Activated naive CD4-positive, alpha-beta T cell treated with anti-CD3 and anti-CD28 coated beads, Interleukin-2, amount 50 U/mL, for 72 hours (primary cell): ENCODE data around the gene NPEPPS. TPM values are rescaled to one million over a fixed set of nuclear protein-coding genes. Genes with fewer than 3 reads are reported as not detected.

Source experiments
- ATAC-seq, 2 donors: fragments of 150-1000 bp; cut with Tn5 transposase; 2 replicates each; pipeline ENCODE4 v1.10.0; 2021; ENCODE audit warnings: mild to moderate bottlenecking in 2 of 2, moderate library complexity in 2 of 2
- DNase-seq, 2 donors: peaks; one replicate each; pipeline ENCODE4 v3.0.0; 2021 to 2022; ENCODE audit warnings: low spot score in 2 of 2
- H3K27ac Mint-ChIP-seq, 2 donors: one replicate each; pipeline ENCODE4 v1.8.0; 2022; ENCODE audit warnings: mild to moderate bottlenecking in 2 of 2, mixed read lengths in 2 of 2
- H3K36me3 Mint-ChIP-seq, 2 donors: one replicate each; pipeline ENCODE4 v1.8.0; 2022; ENCODE audit warnings: mixed read lengths in 2 of 2
- H3K9me3 Mint-ChIP-seq, 2 donors: one replicate each; pipeline ENCODE4 v1.8.0; 2022; ENCODE audit warnings: mixed read lengths in 2 of 2
- total RNA-seq, 2 donors: library from RNA; stranded (reverse); gene quantifications; one replicate each; pipeline ENCODE4 v1.2.3, GENCODE V29; 2022

NPEPPS gene
- total RNA-seq, 2 donors from 2014 or later, result 134 to 185 TPM

DNA sequence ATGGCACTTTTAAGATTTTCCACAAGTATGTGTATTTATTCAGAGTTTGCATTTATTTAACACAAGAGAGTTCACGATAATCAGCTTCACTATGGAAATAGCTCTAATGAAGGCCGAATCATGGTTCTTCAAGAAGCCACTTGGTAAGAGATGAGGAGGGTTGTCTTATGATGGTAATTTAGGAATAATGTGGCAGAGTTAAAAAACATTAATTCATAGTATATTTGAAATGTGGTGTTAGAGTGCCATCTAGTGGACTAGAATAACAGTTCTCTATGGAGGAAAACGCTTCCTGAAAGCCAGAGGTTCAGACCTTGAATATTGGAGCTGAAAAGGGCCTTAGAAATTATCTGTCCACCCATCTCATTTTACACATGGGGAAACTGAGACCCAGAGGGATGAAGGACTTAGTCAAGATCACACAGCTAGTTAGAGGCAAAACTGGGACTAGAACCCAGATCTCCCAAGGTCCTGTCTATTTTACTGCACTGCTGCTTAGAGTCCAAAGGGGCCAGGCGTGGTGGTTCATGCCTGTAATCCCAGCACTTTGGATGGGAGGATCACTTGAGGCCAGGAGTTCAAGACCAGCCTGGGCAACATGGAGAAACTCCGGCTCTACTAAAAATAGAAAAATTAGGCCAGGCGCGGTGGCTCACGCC lies 85.0 kb downstream of the NPEPPS start:
- peak in 1 of 2 donors; percentile 42 for ATAC-seq
- Mint-ChIP-seq H3K9me3 (no peaks in the 10 kb centered on the region), H3K36me3 (peaks cover 15 to 30% of the 10 kb centered on the region in 2 donors), H3K27ac (peak overlapping the region; percentile 73 to 86)
- DNase-seq, result no peak

DNA sequence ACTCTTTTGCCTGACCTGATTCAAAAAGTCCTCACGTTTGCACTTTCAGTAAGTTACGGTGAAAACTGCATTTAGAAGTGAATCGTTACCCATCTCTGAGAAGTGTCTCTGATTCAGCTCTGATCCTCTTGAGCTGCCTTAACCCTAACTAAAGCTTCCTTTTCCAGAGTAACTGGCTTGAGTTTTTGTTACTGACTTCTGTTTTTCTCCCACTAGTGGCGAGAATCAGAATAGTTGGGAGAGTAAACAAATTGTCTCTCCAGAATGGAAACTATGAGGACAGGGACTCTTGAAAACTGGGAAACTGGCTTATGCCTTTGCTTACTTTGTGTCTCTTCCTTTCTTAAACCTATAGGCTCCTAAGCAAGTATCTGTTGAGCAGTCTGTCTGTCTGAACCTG lies 87.5 kb downstream of the NPEPPS start:
- DNase-seq (no peak), ATAC-seq (no peak)
- Mint-ChIP-seq H3K36me3 (peaks cover 15 to 36% of the 10 kb centered on the region in 2 donors), H3K27ac (peak overlapping the region in 1 of 2 donors; percentile 77), H3K9me3 (no peaks in the 10 kb centered on the region)

DNA sequence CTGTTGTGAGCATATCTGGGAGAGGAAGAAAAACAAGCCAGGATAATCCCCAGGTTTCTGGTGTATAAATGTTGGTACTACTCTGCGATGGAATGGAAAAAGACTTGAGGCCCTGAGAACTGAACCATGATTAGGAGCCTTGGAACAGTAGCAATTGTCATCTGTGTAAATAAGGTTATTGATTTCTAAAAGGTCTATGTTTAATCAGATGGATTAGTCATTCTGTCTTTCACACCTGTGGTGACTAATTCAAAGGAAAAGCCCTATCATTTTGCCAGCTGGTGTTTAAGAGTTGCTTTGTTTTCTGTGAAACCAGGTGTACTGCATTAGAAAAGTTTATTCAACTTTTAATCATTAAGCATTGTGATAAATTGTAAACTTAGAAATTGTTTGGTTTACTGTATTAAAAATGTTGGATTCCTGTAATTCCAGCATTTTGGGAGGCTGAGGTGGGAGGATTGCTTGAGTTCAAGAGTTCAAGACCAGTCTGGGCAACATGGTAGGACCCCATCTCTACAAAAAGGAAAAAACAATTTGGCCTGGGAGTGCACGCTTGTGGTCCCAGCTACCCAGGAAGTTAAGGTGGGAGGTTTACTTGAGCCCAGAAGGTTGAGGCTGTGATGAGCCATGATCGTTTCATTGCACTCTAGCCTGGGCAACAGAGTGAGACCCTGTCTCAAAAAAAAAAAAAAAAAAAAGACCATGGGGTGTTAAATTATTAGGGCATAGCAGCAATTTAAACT lies 89.8 kb downstream of the NPEPPS start:
- Mint-ChIP-seq H3K27ac (peak overlapping the region; percentile 90 to 91), H3K36me3 (peaks cover 15 to 39% of the 10 kb centered on the region in 2 donors), H3K9me3 (no peaks in the 10 kb centered on the region)
- DNase-seq (peak in 1 of 2 donors; percentile 17), ATAC-seq (peak; percentile 91 to 98)

DNA sequence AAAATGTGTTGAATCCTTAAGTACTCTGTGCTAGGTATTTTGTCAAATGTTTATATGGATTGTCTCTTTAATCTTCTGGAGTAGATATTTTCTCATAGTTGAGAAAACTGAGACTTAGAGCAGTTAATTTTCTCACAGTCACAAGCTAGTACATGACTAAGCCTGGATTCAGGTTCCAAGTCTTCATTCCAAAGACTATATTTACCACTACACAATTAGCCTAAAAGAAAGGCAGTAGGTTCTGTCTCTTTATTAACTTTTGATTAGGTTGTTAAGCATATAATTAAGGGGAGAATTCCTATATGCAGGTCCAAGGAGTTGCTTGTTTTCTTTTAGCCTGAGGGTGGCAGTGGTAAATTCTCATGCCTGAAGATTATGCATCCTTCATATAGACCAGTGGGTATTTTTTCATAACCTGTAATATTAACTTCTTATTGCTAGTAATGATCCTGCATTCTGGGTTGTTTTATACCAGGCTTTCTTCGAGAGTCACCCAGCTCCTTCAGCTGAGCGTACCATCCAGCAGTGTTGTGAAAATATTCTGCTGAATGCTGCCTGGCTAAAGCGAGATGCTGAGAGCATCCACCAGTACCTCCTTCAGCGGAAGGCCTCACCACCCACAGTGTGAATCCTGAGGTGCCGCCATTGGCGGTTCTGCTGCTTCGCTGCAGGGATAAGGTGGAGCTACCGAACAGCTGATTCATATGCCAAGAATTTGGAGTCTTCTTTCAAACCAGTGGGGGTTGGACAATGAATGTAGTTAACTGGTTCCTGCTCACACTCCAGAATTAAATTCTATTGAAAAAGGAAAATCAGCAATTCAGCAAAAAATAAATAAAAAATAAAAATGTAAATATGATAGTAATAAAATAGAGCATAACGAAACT lies 90.6 kb downstream of the NPEPPS start:
- DNase-seq (no peak), ATAC-seq (no peak)
- Mint-ChIP-seq H3K36me3 (peaks cover 15 to 34% of the 10 kb centered on the region in 2 donors), H3K27ac (peak overlapping the region; percentile 90 to 91), H3K9me3 (no peaks in the 10 kb centered on the region)

GRCh38 chr17:47622180-47622549 lies 91.3 kb downstream of the NPEPPS start:
- H3K9me3 Mint-ChIP-seq, result no peaks in the 10 kb centered on the region
- no peak overlapping the region for H3K27ac Mint-ChIP-seq
- peaks cover 15 to 34% of the 10 kb centered on the region in 2 donors for H3K36me3 Mint-ChIP-seq
- no peak for ATAC-seq
- no peak for DNase-seq

DNA sequence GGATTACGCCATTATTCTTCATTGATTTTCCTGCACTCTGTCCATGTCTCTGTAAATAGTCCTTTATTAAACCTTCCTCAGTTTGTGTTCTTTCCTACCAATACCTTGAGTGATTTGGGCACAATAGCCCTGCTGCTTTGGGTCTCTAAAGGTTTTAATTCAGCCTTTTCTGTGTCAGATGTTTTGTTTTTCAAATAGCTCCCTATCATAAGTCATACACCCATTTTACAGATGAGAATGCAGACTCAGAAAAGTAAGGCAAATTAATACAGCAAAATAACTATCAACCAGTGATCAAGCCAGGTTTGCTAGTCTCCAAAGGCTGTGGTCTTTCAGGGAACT lies 93.8 kb downstream of the NPEPPS start:
- no peak for ATAC-seq
- DNase-seq, result no peak
- Mint-ChIP-seq H3K9me3 (no peaks in the 10 kb centered on the region), H3K27ac (no peak overlapping the region), H3K36me3 (peaks cover 7 to 20% of the 10 kb centered on the region in 2 donors)

GRCh38 chr17:47628014-47628566 lies 97.2 kb downstream of the NPEPPS start:
- DNase-seq (no peak), ATAC-seq (no peak)
- Mint-ChIP-seq H3K36me3 (peaks cover 0 to 6% of the 10 kb centered on the region in 2 donors), H3K9me3 (no peaks in the 10 kb centered on the region), H3K27ac (no peak overlapping the region)

- Mint-ChIP-seq H3K27ac (no peak overlapping the region), H3K36me3 (peaks cover 0 to 3% of the 10 kb centered on the region in 2 donors)
- no peak for ATAC-seq
Measured at GRCh38 chr17:47629826-47630225, 98.9 kb downstream of the NPEPPS start.

DNA sequence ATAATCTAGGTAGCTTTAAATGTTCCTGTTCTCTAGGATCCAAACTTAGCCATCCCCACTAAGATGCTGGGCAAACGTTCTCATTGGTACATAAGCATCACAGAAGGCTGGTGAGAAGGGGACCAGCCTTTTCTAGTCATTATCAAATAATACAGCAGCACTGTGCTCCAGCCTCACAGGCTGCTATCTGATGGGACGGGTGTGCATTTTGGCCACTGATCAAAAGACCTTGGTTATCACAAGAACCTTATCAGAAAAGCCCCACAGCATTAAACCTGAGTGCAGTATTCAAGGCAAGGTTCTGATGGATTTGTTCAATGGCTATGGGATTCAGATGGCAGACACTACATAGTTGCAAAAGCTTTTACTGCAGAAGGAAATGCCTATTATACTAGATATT lies 99.7 kb downstream of the NPEPPS start:
- Mint-ChIP-seq H3K9me3 (no peaks in the 10 kb centered on the region), H3K27ac (no peak overlapping the region), H3K36me3 (no peaks in the 10 kb centered on the region)
- DNase-seq (no peak), ATAC-seq (no peak)

More at GRCh38 chr17:47629826-47630225, 98.9 kb downstream of the NPEPPS start:
- no peaks in the 10 kb centered on the region for H3K9me3 Mint-ChIP-seq
- DNase-seq, result no peak

DNA sequence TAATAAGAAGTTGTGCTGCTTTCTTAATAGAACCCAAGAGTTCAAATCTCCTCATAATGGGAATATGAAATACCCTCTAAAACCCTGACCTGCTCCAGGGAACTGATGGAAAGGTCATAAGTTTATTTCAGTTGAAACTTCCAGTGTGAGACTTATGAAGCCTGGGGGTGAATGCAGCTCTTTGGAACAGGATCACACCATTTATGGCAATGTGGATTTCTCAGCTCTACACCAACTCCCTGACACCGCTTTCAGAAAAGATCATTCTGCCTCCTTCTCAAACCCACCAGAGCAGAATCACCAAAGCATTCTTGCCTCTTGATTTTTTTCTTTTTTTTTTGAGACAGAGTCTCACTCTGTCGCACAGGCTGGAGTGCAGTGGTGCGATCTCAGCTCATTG lies 102.1 kb downstream of the NPEPPS start:
- H3K36me3 Mint-ChIP-seq, result peaks cover 0 to 4% of the 10 kb centered on the region in 2 donors
- no peaks in the 10 kb centered on the region for H3K9me3 Mint-ChIP-seq
- no peak overlapping the region for H3K27ac Mint-ChIP-seq
- DNase-seq (no peak), ATAC-seq (no peak)

DNA sequence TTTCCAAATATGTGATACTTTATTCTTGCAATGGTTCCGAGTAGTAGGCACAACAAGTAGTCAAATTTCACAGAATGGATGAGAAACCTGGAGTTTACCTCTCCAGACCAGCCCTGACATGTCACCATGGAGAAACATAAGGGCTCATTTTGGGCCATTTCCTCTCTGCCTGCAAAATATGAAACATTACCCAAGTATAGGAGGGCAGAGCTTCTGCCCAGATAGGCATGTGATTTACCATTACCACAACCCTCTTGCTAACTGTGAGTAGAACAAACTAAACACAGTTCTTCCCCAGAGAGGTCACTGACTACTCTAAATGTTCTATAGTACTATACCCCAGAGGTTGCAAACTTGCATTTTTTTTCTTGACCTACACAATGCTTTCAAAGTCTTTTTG lies 103.1 kb downstream of the NPEPPS start:
- no peak for DNase-seq
- Mint-ChIP-seq H3K27ac (no peak overlapping the region), H3K9me3 (no peaks in the 10 kb centered on the region), H3K36me3 (peaks cover 0 to 4% of the 10 kb centered on the region in 2 donors)
- ATAC-seq, result no peak

GRCh38 chr17:47634870-47635269 lies 104.0 kb downstream of the NPEPPS start:
- Mint-ChIP-seq H3K36me3 (peaks cover 0 to 4% of the 10 kb centered on the region in 2 donors), H3K27ac (no peak overlapping the region), H3K9me3 (no peaks in the 10 kb centered on the region)
- ATAC-seq (no peak), DNase-seq (no peak)

GRCh38 chr17:47635734-47636133 lies 104.8 kb downstream of the NPEPPS start:
- no peak for ATAC-seq
- Mint-ChIP-seq H3K9me3 (no peaks in the 10 kb centered on the region), H3K27ac (no peak overlapping the region), H3K36me3 (peaks cover 0 to 4% of the 10 kb centered on the region in 2 donors)
- DNase-seq, result no peak

DNA sequence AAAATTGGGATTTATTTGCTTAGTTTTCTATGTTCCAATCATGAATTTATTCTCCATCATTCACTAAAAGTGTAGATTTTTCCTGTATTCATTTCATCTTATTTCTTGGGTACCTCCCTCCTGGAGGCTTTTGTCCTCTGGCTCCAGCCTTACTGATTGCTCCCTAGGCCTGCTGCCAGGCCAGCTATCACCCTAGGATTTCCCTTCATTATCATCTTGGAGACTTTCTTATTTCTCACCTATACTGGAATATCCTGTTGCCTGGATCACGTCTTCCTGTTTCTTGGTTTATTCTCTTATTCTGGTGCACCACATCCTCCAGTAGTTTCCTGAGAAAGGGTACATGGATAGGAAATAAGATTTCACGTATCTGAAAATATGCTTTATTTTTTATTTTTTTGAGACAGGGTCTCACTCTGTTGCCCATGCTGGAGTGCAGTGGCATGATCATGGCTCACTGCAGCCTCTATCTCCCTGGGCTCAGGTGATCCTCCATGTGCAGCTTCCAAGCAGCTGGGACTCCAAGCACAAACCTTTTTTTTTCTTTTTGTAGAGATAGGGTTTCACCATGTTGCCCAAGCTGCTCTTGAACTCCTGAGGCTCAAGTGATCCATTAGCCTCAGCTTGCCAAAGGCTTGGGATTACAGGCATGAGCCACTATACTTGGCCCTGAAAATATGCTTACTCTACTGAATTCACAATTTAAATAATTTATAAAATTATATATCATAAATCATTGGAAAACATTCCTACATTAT lies 105.5 kb downstream of the NPEPPS start:
- DNase-seq (no peak), ATAC-seq (no peak)
- H3K36me3 Mint-ChIP-seq, result peaks cover 0 to 4% of the 10 kb centered on the region in 2 donors
- no peaks in the 10 kb centered on the region for H3K9me3 Mint-ChIP-seq
- H3K27ac Mint-ChIP-seq, result peak overlapping the region in 1 of 2 donors; percentile 15

GRCh38 chr17:47638903-47639302 lies 108.0 kb downstream of the NPEPPS start:
- ATAC-seq (no peak), DNase-seq (no peak)
- H3K36me3 Mint-ChIP-seq, result peaks cover 0 to 4% of the 10 kb centered on the region in 2 donors
- H3K27ac Mint-ChIP-seq, result peak overlapping the region in 1 of 2 donors; percentile 49
- no peaks in the 10 kb centered on the region for H3K9me3 Mint-ChIP-seq

- no peak overlapping the region for H3K27ac Mint-ChIP-seq
- ATAC-seq, result no peak
Measured at GRCh38 chr17:47640076-47640475, 109.2 kb downstream of the NPEPPS start.

More at GRCh38 chr17:47640076-47640475, 109.2 kb downstream of the NPEPPS start:
- Mint-ChIP-seq H3K36me3 (peaks cover 0 to 4% of the 10 kb centered on the region in 2 donors), H3K9me3 (no peaks in the 10 kb centered on the region)
- DNase-seq, result no peak
